Fibroblast of lung (primary cell): ENCODE results near the gene GOLGA3.

ENCODE experiments used
- EZH2 ChIP-seq: IDR thresholded peaks from 2 replicates; pipeline ENCODE4 v1.5.1; 2012; ENCODE audit warnings: low read length, control low read depth, mild to moderate bottlenecking; ENCODE audit errors: missing control alignments
- TF ChIP-seq, protein P1 (sequence below), 2 donors: IDR thresholded peaks in 1 of 2; conservative IDR thresholded peaks in 1 of 2; 1 replicate in 1 of 2; 2 replicates in 1 of 2; pipeline ENCODE4 v1.5.1; 2011 to 2012; ENCODE audit warnings: low read length in 2 of 2, control low read depth in 1 of 2, inconsistent platforms in 1 of 2, low read depth in 1 of 2, mild to moderate bottlenecking in 1 of 2

DNA sequence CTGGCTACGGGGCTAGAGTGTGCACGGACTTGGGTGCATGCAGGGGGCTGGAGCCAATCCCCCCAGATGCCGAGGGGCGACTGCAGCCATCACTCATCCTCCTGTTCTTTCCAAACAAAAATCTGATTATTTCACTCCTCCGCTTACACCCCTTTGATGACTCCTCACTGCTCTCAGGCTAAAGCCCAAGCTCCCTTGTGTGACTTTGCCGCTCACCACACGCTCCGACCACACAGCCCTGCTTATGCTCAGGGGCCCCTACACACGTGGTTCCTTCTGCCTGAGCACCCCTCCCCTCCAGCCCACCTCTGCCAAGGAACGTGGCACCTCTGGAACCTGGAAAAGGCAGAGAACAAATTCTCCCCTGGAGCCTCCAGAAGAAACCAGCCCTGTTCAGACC, 45.1 kb upstream of the GOLGA3 start:
- TF ChIP-seq, protein P1, sequence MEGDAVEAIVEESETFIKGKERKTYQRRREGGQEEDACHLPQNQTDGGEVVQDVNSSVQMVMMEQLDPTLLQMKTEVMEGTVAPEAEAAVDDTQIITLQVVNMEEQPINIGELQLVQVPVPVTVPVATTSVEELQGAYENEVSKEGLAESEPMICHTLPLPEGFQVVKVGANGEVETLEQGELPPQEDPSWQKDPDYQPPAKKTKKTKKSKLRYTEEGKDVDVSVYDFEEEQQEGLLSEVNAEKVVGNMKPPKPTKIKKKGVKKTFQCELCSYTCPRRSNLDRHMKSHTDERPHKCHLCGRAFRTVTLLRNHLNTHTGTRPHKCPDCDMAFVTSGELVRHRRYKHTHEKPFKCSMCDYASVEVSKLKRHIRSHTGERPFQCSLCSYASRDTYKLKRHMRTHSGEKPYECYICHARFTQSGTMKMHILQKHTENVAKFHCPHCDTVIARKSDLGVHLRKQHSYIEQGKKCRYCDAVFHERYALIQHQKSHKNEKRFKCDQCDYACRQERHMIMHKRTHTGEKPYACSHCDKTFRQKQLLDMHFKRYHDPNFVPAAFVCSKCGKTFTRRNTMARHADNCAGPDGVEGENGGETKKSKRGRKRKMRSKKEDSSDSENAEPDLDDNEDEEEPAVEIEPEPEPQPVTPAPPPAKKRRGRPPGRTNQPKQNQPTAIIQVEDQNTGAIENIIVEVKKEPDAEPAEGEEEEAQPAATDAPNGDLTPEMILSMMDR (conservative IDR thresholded peaks at IDR 0.05 in 1 of 2, IDR thresholded peaks at IDR 0.05 in 1 of 2; ENCODE audit: low read depth in 1 of 2, low read length in 2 of 2) = no peak
- TF ChIP-seq EZH2 = no peak
